ENCODE data around the gene SRPX. TPM values are rescaled to one million over a fixed set of nuclear protein-coding genes. Genes with fewer than 3 reads are reported as not detected.

Gene SRPX
- total RNA-seq, 1 experiment from 2014 or later, result 0.23 TPM

DNA sequence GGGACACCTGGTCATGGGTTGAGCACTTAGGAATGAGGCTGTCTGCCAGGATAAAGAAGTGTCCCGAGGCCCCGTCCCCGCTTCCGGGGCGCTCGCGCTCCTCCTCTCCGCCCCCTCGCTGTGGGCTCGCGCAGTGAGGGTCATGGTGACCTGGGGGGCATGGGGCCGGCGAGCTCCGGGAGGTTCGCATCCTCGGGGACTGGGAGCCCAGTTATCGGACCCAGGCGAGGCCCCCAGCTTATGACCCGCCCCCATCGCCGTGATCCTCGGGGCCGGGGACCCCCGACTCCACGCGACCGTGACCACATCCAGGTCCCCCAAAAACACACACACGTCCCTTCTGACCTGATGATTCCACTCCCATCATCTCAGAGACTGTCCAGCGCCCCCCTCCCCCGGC, 35.3 kb upstream of the SRPX start:
- DNase-seq (ENCODE audit: low read depth, low spot score), result no peak
- no peaks in the 10 kb centered on the region for H3K36me3 ChIP-seq (ENCODE audit: control insufficient read depth, insufficient read depth, low read length)
- no peaks in the 10 kb centered on the region for H3K27me3 ChIP-seq (ENCODE audit: control insufficient read depth, insufficient read depth, low read length)
- no peak for TF ChIP-seq TCF7L2 (IDR thresholded peaks at IDR 0.05; ENCODE audit: low read depth, low read length)
- TF ChIP-seq, protein P1, sequence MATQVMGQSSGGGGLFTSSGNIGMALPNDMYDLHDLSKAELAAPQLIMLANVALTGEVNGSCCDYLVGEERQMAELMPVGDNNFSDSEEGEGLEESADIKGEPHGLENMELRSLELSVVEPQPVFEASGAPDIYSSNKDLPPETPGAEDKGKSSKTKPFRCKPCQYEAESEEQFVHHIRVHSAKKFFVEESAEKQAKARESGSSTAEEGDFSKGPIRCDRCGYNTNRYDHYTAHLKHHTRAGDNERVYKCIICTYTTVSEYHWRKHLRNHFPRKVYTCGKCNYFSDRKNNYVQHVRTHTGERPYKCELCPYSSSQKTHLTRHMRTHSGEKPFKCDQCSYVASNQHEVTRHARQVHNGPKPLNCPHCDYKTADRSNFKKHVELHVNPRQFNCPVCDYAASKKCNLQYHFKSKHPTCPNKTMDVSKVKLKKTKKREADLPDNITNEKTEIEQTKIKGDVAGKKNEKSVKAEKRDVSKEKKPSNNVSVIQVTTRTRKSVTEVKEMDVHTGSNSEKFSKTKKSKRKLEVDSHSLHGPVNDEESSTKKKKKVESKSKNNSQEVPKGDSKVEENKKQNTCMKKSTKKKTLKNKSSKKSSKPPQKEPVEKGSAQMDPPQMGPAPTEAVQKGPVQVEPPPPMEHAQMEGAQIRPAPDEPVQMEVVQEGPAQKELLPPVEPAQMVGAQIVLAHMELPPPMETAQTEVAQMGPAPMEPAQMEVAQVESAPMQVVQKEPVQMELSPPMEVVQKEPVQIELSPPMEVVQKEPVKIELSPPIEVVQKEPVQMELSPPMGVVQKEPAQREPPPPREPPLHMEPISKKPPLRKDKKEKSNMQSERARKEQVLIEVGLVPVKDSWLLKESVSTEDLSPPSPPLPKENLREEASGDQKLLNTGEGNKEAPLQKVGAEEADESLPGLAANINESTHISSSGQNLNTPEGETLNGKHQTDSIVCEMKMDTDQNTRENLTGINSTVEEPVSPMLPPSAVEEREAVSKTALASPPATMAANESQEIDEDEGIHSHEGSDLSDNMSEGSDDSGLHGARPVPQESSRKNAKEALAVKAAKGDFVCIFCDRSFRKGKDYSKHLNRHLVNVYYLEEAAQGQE (IDR thresholded peaks at IDR 0.05; ENCODE audit: insufficient read depth in 1 of 2, low read depth in 2 of 2, low read length in 1 of 2), result no peak
- no peak for TF ChIP-seq POLR2AphosphoS5 (IDR thresholded peaks at IDR 0.05; ENCODE audit: low read depth, low read length)
- TF ChIP-seq, protein P2, sequence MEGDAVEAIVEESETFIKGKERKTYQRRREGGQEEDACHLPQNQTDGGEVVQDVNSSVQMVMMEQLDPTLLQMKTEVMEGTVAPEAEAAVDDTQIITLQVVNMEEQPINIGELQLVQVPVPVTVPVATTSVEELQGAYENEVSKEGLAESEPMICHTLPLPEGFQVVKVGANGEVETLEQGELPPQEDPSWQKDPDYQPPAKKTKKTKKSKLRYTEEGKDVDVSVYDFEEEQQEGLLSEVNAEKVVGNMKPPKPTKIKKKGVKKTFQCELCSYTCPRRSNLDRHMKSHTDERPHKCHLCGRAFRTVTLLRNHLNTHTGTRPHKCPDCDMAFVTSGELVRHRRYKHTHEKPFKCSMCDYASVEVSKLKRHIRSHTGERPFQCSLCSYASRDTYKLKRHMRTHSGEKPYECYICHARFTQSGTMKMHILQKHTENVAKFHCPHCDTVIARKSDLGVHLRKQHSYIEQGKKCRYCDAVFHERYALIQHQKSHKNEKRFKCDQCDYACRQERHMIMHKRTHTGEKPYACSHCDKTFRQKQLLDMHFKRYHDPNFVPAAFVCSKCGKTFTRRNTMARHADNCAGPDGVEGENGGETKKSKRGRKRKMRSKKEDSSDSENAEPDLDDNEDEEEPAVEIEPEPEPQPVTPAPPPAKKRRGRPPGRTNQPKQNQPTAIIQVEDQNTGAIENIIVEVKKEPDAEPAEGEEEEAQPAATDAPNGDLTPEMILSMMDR (IDR thresholded peaks at IDR 0.05), result no peak
- no peak for TF ChIP-seq SIN3A (IDR thresholded peaks at IDR 0.05; ENCODE audit: borderline replicate concordance, insufficient read depth, low read depth, low read length)
- BruUV-seq (replicated peaks), result no TSS peak
- in situ Hi-C loops (cut with HindIII; ENCODE audit: low pct_unique_long_range_greater_than_20kb, low sequenced_read_pairs) (no loop called here), intact Hi-C loops (cut with micrococcal nuclease; ENCODE audit: unreplicated experiment) (no loop called here)
- no peak for ATAC-seq
- no peak overlapping the region for H3K4me3 ChIP-seq (ENCODE audit: low read depth in 2 of 2, low read length in 2 of 2)
- POLR2A ChIA-PET, result no interaction called here
- no peaks in the 10 kb centered on the region for H3K9me3 ChIP-seq (ENCODE audit: control insufficient read depth, insufficient read depth, low read depth, low read length)
- H3K4me1 ChIP-seq (ENCODE audit: control insufficient read depth, insufficient read depth, low read length), result no peaks in the 10 kb centered on the region
- CTCF ChIA-PET, result no interaction called here
- H3K27ac ChIP-seq (ENCODE audit: low read length), result no peak overlapping the region

DNA sequence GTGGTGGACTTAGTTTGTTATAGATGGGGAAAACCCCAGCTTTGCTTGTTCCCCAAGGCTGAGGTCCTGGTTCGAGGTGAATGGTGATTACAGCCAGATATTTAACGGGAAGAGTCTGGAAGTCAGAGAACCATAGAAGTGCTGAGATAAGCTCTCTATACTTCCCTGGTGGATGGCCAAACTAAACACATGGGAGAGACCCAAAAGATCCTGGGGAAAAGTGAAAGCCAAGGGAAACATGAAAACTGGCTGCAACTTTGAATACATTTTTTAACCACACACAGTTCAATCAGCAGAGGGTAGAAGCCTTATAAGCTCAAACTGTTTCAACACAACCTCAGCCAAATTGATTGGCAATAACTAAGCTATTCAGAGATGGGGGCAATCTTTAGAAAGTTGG, 29.3 kb upstream of the SRPX start:
- CTCF ChIA-PET, result no interaction called here
- POLR2A ChIA-PET, result no interaction called here
- ATAC-seq (no peak), DNase-seq (ENCODE audit: low read depth, low spot score) (no peak)
- TF ChIP-seq, protein P1 (IDR thresholded peaks at IDR 0.05; ENCODE audit: insufficient read depth in 1 of 2, low read depth in 2 of 2, low read length in 1 of 2), result no peak
- TF ChIP-seq TCF7L2 (IDR thresholded peaks at IDR 0.05; ENCODE audit: low read depth, low read length), result no peak
- TF ChIP-seq SIN3A (IDR thresholded peaks at IDR 0.05; ENCODE audit: borderline replicate concordance, insufficient read depth, low read depth, low read length), result no peak
- no peak for TF ChIP-seq POLR2AphosphoS5 (IDR thresholded peaks at IDR 0.05; ENCODE audit: low read depth, low read length)
- TF ChIP-seq, protein P2 (IDR thresholded peaks at IDR 0.05), result no peak
- Histone ChIP-seq H3K36me3 (ENCODE audit: control insufficient read depth, insufficient read depth, low read length) (no peaks in the 10 kb centered on the region), H3K27ac (ENCODE audit: low read length) (no peak overlapping the region), H3K27me3 (ENCODE audit: control insufficient read depth, insufficient read depth, low read length) (no peaks in the 10 kb centered on the region), H3K9me3 (ENCODE audit: control insufficient read depth, insufficient read depth, low read depth, low read length) (no peaks in the 10 kb centered on the region), H3K4me3 (ENCODE audit: low read depth in 2 of 2, low read length in 2 of 2) (no peak overlapping the region), H3K4me1 (ENCODE audit: control insufficient read depth, insufficient read depth, low read length) (no peaks in the 10 kb centered on the region)
- intact Hi-C loops (cut with micrococcal nuclease; ENCODE audit: unreplicated experiment) (no loop called here), in situ Hi-C loops (cut with HindIII; ENCODE audit: low pct_unique_long_range_greater_than_20kb, low sequenced_read_pairs) (no loop called here)
- BruUV-seq (replicated peaks), result no TSS peak
